ENCODE results near the gene PLXNB3.

DNA sequence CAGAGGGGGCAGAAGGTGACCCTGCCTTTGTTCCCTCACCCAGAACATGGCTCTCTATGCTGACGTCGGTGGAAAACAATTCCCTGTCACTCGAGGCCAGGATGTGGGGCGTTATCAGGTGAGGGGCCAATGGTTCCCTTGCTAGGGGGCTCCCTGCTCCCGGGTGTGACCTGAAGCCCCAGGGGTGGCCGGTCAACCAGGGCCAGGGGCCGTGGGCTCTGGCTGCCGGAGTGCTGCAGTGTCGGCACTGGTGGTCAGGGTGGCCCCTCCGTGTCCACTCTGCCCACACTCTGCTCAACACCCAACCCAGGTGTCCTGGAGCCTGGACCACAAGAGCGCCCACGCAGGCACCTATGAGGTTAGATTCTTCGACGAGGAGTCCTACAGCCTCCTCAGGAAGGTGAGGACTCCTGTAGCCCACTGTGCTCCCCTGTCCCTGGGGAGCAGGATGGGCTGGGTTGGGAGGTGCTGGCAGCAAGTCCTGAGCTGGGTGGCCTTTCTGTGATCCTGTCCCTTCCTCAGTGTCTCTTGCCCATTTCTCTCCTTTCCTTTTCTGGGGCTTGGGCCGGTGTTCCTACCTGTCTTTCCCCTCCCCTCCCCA, 33.5 kb downstream of the PLXNB3 start:
- no peak for TF ChIP-seq TCF4 (CRISPR knock-in tag; IDR thresholded peaks at IDR 0.05; ENCODE audit: borderline replicate concordance)
- TF ChIP-seq RARB (CRISPR knock-in tag; IDR thresholded peaks at IDR 0.05): no peak
- TF ChIP-seq ESRRG (CRISPR knock-in tag; IDR thresholded peaks at IDR 0.05): no peak
- no peak for TF ChIP-seq OSR1 (CRISPR knock-in tag; IDR thresholded peaks at IDR 0.05)
- TF ChIP-seq ZC3H10 (CRISPR knock-in tag; IDR thresholded peaks at IDR 0.05): no peak
- TF ChIP-seq ZFP30 (CRISPR knock-in tag; IDR thresholded peaks at IDR 0.05): no peak
- no peak for TF ChIP-seq ISL1 (CRISPR knock-in tag; IDR thresholded peaks at IDR 0.05)
- TF ChIP-seq, protein P1, sequence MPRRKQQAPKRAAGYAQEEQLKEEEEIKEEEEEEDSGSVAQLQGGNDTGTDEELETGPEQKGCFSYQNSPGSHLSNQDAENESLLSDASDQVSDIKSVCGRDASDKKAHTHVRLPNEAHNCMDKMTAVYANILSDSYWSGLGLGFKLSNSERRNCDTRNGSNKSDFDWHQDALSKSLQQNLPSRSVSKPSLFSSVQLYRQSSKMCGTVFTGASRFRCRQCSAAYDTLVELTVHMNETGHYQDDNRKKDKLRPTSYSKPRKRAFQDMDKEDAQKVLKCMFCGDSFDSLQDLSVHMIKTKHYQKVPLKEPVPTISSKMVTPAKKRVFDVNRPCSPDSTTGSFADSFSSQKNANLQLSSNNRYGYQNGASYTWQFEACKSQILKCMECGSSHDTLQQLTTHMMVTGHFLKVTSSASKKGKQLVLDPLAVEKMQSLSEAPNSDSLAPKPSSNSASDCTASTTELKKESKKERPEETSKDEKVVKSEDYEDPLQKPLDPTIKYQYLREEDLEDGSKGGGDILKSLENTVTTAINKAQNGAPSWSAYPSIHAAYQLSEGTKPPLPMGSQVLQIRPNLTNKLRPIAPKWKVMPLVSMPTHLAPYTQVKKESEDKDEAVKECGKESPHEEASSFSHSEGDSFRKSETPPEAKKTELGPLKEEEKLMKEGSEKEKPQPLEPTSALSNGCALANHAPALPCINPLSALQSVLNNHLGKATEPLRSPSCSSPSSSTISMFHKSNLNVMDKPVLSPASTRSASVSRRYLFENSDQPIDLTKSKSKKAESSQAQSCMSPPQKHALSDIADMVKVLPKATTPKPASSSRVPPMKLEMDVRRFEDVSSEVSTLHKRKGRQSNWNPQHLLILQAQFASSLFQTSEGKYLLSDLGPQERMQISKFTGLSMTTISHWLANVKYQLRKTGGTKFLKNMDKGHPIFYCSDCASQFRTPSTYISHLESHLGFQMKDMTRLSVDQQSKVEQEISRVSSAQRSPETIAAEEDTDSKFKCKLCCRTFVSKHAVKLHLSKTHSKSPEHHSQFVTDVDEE (CRISPR knock-in tag; IDR thresholded peaks at IDR 0.05): no peak
- no peak for TF ChIP-seq ZNF8 (CRISPR knock-in tag; IDR thresholded peaks at IDR 0.05)
- no peak for TF ChIP-seq PATZ1 (CRISPR knock-in tag; IDR thresholded peaks at IDR 0.05; ENCODE audit: borderline replicate concordance)
